Measurements from ENCODE around the gene KCNJ11. TPM values are rescaled to one million over a fixed set of nuclear protein-coding genes. Genes with fewer than 3 reads are reported as not detected.

The KCNJ11 gene
- polyA plus RNA-seq, 1 donor from 2014 or later = 8.0 TPM

DNA sequence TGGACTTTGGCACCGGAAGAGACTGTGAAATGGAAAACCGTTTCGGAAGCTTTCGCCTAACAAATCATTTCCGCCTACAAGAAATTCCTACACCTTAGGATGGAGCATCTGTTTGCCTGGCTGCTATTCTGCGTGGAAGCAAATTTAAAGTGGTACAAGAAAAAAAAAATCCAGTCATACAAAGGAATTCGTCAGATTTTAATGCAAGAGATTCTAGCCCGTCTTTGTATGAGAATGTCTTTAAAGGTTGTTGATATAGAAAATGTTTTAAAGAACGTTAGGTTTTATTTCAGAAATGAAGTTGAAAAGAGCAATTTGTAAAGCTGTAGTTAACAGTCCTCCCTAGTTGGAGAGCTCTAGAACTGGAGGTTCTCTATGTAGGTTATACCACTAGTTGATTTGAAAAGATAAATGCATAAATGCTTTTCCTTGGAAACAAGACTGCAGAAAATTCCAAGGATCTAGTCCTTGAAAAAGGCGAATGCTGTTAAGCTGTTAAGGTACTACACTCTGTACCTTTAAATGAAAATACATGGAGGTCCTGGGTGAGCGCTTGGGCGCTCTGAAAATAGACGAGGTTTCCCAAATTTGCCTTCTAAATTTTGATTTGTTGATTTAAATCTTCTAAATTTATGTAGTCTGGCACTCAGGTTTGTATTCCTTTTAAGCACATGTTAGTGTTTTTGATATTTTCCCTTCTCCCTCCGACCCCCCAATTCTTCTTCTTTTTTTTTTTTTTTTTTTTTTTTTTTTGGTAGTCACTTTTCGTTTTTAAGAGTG, 34.4 kb downstream of the KCNJ11 start:
- Histone ChIP-seq H3K27ac (ENCODE audit: low read length) (peak overlapping the region; percentile 54), H3K4me2 (ENCODE audit: low read length) (peak overlapping the region; percentile 95), H3K27me3 (ENCODE audit: insufficient read depth, low read depth, low read length) (peaks cover 27% of the 10 kb centered on the region), H3K9ac (ENCODE audit: low read length) (peak overlapping the region; percentile 78), H3F3A (ENCODE audit: insufficient read depth, low read length, poor library complexity, severe bottlenecking) (peaks cover 3% of the 10 kb centered on the region), H2AFZ (ENCODE audit: low read depth, low read length) (peak overlapping the region; percentile 53), H3K9me3 (ENCODE audit: low read length) (no peaks in the 10 kb centered on the region), H3K9me2 (ENCODE audit: insufficient read depth, low read length) (no peaks in the 10 kb centered on the region), H3K4me3 (ENCODE audit: low read length) (peak overlapping the region; percentile 81), H3K36me3 (ENCODE audit: insufficient read depth, low read length) (no peaks in the 10 kb centered on the region), H4K20me1 (ENCODE audit: insufficient read depth) (no peaks in the 10 kb centered on the region), H3K79me2 (replicated peaks; ENCODE audit: insufficient read depth, low read length) (no peaks in the 10 kb centered on the region)
- no peak for TF ChIP-seq MXI1 (conservative IDR thresholded peaks at IDR 0.05; ENCODE audit: poor library complexity, severe bottlenecking)
- TF ChIP-seq, protein P1, sequence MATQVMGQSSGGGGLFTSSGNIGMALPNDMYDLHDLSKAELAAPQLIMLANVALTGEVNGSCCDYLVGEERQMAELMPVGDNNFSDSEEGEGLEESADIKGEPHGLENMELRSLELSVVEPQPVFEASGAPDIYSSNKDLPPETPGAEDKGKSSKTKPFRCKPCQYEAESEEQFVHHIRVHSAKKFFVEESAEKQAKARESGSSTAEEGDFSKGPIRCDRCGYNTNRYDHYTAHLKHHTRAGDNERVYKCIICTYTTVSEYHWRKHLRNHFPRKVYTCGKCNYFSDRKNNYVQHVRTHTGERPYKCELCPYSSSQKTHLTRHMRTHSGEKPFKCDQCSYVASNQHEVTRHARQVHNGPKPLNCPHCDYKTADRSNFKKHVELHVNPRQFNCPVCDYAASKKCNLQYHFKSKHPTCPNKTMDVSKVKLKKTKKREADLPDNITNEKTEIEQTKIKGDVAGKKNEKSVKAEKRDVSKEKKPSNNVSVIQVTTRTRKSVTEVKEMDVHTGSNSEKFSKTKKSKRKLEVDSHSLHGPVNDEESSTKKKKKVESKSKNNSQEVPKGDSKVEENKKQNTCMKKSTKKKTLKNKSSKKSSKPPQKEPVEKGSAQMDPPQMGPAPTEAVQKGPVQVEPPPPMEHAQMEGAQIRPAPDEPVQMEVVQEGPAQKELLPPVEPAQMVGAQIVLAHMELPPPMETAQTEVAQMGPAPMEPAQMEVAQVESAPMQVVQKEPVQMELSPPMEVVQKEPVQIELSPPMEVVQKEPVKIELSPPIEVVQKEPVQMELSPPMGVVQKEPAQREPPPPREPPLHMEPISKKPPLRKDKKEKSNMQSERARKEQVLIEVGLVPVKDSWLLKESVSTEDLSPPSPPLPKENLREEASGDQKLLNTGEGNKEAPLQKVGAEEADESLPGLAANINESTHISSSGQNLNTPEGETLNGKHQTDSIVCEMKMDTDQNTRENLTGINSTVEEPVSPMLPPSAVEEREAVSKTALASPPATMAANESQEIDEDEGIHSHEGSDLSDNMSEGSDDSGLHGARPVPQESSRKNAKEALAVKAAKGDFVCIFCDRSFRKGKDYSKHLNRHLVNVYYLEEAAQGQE (IDR thresholded peaks at IDR 0.05; ENCODE audit: borderline replicate concordance) = no peak

DNA sequence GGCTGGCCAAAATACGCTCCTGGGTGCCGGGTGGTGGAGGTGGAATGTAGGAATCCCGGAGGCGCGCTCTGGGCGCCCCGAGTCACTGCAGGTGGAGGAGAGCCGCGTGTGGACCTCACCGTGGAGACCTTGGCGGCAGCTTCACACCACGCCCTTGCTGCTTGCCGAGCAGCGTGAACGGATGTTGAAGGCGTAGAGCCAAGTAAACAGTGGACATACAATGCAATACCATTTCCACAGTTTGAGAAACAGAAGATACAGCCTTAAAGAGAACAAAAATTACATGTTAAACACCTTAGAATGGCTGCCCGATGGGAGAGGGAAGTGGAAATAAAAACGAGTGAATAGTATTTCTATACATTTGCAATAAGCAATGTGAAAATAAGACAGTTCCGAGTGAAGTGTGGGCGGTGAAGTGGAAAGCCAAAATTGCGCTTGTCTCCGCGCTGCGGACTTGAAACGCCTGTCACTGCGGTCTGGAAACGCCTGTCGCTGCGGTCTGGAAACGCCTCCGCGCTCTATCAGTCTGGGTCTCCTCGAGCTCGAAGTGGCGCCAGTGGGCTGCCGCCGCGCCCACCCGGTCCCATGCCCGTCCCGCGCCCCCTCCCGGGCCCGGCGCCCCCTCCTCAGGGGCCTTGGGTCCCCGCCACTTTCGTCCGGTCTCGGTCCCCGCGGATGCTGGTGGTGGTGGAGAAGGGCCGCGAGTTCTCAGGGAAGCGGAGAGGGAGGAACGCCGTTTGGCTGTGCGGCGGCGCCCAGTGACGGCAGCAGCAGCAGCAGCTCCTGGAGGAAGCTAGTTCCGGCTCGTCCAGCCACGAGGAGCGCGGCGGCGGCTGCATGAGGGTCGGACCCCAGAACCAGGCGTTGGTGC, 35.3 kb downstream of the KCNJ11 start:
- H3K9me2 ChIP-seq (ENCODE audit: insufficient read depth, low read length) = no peaks in the 10 kb centered on the region
- H3K4me3 ChIP-seq (ENCODE audit: low read length) = peak overlapping the region; percentile 81
- TF ChIP-seq MXI1 (conservative IDR thresholded peaks at IDR 0.05; ENCODE audit: poor library complexity, severe bottlenecking) (peak; percentile 82), RAD21 (conservative IDR thresholded peaks at IDR 0.05) (no peak), CTCF (IDR thresholded peaks at IDR 0.05; ENCODE audit: poor library complexity, severe bottlenecking) (no peak), EZH2 (IDR thresholded peaks at IDR 0.05; ENCODE audit: borderline replicate concordance, insufficient read depth, low read length, poor library complexity, severe bottlenecking) (no peak), POLR2AphosphoS5 (IDR thresholded peaks at IDR 0.05) (peak; percentile 66), TAF1 (IDR thresholded peaks at IDR 0.05; ENCODE audit: low read depth) (no peak), EP300 (conservative IDR thresholded peaks at IDR 0.05; ENCODE audit: poor library complexity, severe bottlenecking) (no peak), SMC3 (conservative IDR thresholded peaks at IDR 0.05; ENCODE audit: poor library complexity) (peak; percentile 27)
- TF ChIP-seq, protein P1 (IDR thresholded peaks at IDR 0.05; ENCODE audit: borderline replicate concordance) = no peak
- no peaks in the 10 kb centered on the region for H3K9me3 ChIP-seq (ENCODE audit: low read length)
- H3K27me3 ChIP-seq (ENCODE audit: insufficient read depth, low read depth, low read length) = peaks cover 27% of the 10 kb centered on the region
- H3K4me2 ChIP-seq (ENCODE audit: low read length) = peak overlapping the region; percentile 95
- peak overlapping the region; percentile 54 for H3K27ac ChIP-seq (ENCODE audit: low read length)
- peak overlapping the region; percentile 78 for H3K9ac ChIP-seq (ENCODE audit: low read length)
- H3F3A ChIP-seq (ENCODE audit: insufficient read depth, low read length, poor library complexity, severe bottlenecking) = peaks cover 3% of the 10 kb centered on the region
- H3K36me3 ChIP-seq (ENCODE audit: insufficient read depth, low read length) = no peaks in the 10 kb centered on the region
- H4K20me1 ChIP-seq (ENCODE audit: insufficient read depth) = no peaks in the 10 kb centered on the region
- no peaks in the 10 kb centered on the region for H3K79me2 ChIP-seq (replicated peaks; ENCODE audit: insufficient read depth, low read length)
- peak overlapping the region; percentile 53 for H2AFZ ChIP-seq (ENCODE audit: low read depth, low read length)

All from neural cell (in vitro differentiated cells).